B cell (primary cell): ENCODE results near the gene ASB7.

Source experiments
- CTCF ChIP-seq: fragments of 200-600 bp; IDR thresholded peaks from one replicate; pipeline ENCODE4 v1.8.0; 2022; ENCODE audit warnings: antibody characterized with exemption, mild to moderate bottlenecking
- EZH2 ChIP-seq: IDR thresholded peaks from 2 replicates; pipeline ENCODE4 v1.6.1; 2012; ENCODE audit warnings: borderline replicate concordance, low read depth, mild to moderate bottlenecking, moderate library complexity, low read length; ENCODE audit not compliant: insufficient read depth, poor library complexity, severe bottlenecking

DNA sequence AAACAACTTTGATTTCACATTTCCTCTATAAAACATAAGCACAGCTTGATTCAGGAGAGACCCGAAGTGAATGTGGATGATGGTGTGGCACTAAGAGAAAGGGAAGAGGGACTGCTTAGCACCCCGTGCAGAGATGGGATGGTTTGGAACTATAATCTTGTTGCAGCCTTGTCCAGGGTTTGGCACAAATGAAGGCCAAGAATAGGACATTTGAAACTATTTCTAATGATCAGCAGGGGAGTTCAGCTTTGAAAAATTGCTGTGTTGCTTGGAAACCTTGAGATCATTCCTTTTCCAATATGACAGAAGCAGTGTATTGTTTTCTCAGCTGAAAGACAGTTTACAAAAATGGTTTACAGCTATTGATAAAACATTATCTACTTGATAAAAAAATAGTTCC is 49.7 kb downstream of the ASB7 start:
- no peak for TF ChIP-seq CTCF
- TF ChIP-seq EZH2: no peak
